Measurements from ENCODE around the gene MTERF4.
"Not testable (repeated sequence)": the region's sequence is repeated elsewhere in the genome, so short reads cannot be mapped to it uniquely, and the experiment has no call there.

DNA sequence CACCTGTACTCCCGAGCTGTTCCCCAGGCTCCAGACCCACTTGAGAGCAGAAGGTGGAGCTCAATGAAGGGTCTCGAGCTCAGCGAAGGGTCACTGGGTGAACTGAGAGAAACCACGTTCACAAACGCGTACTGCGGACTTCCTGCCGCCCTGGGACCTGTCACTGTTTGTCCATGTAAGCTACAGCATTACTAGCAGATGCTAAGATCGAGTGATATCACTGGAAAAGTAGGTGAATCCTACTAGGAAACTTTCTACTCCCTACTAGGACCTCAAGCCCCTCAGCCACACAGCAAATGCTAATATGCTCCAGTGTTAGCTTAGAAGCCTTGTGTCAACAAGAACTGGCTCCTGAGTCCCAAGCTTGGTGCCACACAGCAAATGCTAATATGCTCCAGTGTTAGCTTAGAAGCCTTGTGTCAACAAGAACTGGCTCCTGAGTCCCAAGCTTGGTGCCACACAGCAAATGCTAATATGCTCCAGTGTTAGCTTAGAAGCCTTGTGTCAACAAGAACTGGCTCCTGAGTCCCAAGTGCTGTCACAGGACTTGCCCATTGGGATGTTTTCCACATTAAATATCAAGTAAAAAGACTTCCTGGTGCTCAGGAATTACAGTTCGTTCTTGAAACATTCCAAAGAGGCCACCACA is 8.8 kb downstream of the MTERF4 start:
- TF ChIP-seq, protein P1, sequence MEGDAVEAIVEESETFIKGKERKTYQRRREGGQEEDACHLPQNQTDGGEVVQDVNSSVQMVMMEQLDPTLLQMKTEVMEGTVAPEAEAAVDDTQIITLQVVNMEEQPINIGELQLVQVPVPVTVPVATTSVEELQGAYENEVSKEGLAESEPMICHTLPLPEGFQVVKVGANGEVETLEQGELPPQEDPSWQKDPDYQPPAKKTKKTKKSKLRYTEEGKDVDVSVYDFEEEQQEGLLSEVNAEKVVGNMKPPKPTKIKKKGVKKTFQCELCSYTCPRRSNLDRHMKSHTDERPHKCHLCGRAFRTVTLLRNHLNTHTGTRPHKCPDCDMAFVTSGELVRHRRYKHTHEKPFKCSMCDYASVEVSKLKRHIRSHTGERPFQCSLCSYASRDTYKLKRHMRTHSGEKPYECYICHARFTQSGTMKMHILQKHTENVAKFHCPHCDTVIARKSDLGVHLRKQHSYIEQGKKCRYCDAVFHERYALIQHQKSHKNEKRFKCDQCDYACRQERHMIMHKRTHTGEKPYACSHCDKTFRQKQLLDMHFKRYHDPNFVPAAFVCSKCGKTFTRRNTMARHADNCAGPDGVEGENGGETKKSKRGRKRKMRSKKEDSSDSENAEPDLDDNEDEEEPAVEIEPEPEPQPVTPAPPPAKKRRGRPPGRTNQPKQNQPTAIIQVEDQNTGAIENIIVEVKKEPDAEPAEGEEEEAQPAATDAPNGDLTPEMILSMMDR (IDR thresholded peaks at IDR 0.05) = not testable (repeated sequence)
- TF ChIP-seq POLR2A, POLR2AphosphoS5, EP300 (IDR thresholded peaks at IDR 0.05): not testable (repeated sequence)
